Esophagus squamous epithelium (tissue), 5 donors: Measurements from ENCODE around the gene STRADB. TPM values are rescaled to one million over a fixed set of nuclear protein-coding genes. Genes with fewer than 3 reads are reported as not detected.

ENCODE experiments used
- DNase-seq: peaks from one replicate; lab custom pipeline; 2025; lab: John Stamatoyannopoulos, UW
- H3K27ac ChIP-seq, 4 donors: fragments of 200-600 bp; sonication (generic); one replicate each; pipeline ENCODE4 v1.5.1; 2016 to 2019; ENCODE audit warnings: mild to moderate bottlenecking in 1 of 4
- H3K27me3 ChIP-seq, 4 donors: fragments of 200-600 bp; sonication (generic); 1 replicate in 3 of 4; 2 replicates in 1 of 4; pipeline versions ENCODE4 v1.5.1 to v1.6.0; 2017 to 2021; ENCODE audit warnings: antibody characterized with exemption in 1 of 4
- H3K36me3 ChIP-seq, 3 donors: fragments of 200-600 bp; sonication (generic); one replicate each; pipeline ENCODE4 v1.5.1; 2016 to 2019
- H3K4me1 ChIP-seq, 3 donors: fragments of 200-600 bp; sonication (generic); one replicate each; pipeline ENCODE4 v1.5.1; 2017 to 2019
- H3K4me3 ChIP-seq, 4 donors: fragments of 200-600 bp; sonication (generic); 1 replicate in 3 of 4; 2 replicates in 1 of 4; pipeline ENCODE4 v1.5.1; 2016 to 2019; ENCODE audit warnings: mild to moderate bottlenecking in 2 of 4, moderate library complexity in 1 of 4
- H3K9me3 ChIP-seq, 3 donors: fragments of 200-600 bp; sonication (generic); one replicate each; pipeline ENCODE4 v1.5.1; 2016 to 2019
- CTCF ChIP-seq, 6 experiments: fragments of 450-650 bp in 4 of 6; fragments of 200-600 bp in 2 of 6; sonication (generic) in 2 of 6; IDR thresholded peaks; one replicate each; pipeline ENCODE4 v1.5.1; 2016 to 2019; ENCODE audit warnings: antibody characterized with exemption in 6 of 6, mild to moderate bottlenecking in 4 of 6, moderate library complexity in 4 of 6
- POLR2A ChIP-seq, 4 donors: fragments of 450-650 bp; IDR thresholded peaks; one replicate each; pipeline ENCODE4 v1.6.1; 2017; ENCODE audit warnings: antibody characterized with exemption in 4 of 4, mild to moderate bottlenecking in 4 of 4, moderate library complexity in 3 of 4
- WGBS, 2 donors: methylation state at CpG; one replicate each; pipeline ENCODE4 v1.1.5; 2018; 5-methylcytosine and 5-hydroxymethylcytosine counted together
- intact Hi-C: fragments of 100-400 bp; cut with DNase I; formaldehyde crosslinking; loops from one replicate; pipeline ENCODE4 v1.15.0; 2022
- total RNA-seq, 4 donors: library from RNA; depleted of rRNA; stranded (reverse); fragments of >200 nt; gene quantifications; one replicate each; pipeline ENCODE4 v1.1.0, GENCODE V29; 2016
- donor health status: DM: yes; HTN: yes; CAD: no.

STRADB gene
- total RNA-seq, 4 donors from 2014 or later: 4.8 to 18.2 (median 14.6) TPM

DNA sequence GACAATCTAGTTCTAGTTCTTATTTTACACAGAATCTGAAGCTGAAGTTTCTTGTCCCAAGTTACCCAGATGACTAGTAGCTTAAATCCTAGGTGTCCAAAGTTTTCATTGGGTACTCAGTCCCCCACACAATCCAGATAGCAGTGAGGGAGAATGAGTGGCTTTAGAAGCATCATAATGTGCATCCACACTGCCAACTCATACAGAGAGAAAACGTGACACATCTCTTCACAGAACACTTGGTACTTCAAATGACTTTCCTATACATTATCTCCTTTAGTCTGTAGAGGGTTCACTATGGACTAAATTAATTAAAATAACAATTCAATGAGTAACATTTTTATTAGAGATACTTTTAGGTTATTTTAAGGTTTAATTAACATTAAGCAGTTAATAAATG is 45.2 kb downstream of the STRADB start:
- H3K27me3 ChIP-seq: no peaks in the 10 kb centered on the region
- intact Hi-C loops: no loop called here
- H3K9me3 ChIP-seq: no peaks in the 10 kb centered on the region
- no peak overlapping the region for H3K27ac ChIP-seq
- 53 to 86% methylated on average over 1 of the region's 1 CpG for WGBS, 2 donors
- DNase-seq: no peak
- TF ChIP-seq CTCF (IDR thresholded peaks at IDR 0.05): no peak
- no peak for TF ChIP-seq POLR2A (IDR thresholded peaks at IDR 0.05)
- H3K36me3 ChIP-seq: no peaks in the 10 kb centered on the region
- no peaks in the 10 kb centered on the region for H3K4me1 ChIP-seq
- no peak overlapping the region for H3K4me3 ChIP-seq

DNA sequence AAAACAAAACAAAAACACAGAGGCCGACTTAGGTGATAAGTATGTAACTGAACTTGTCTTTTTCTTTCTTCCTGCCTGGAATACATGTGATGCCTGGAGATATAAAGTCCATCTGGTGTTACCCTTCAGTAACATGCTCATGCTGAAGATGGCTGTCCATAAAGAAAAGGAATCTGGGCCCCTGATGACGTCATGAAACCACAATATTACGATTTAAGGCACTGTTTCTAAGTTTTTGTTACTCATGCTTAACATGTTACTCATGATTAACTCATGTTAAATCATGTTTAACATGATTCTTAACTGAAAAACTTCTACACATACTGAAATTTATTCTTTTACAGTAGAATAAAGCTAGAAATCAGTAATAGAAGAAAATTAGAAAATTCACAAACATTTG is 49.0 kb downstream of the STRADB start:
- no peaks in the 10 kb centered on the region for H3K36me3 ChIP-seq
- H3K27me3 ChIP-seq: no peaks in the 10 kb centered on the region
- no peak for DNase-seq
- no peak for TF ChIP-seq CTCF (IDR thresholded peaks at IDR 0.05)
- TF ChIP-seq POLR2A (IDR thresholded peaks at IDR 0.05): no peak
- H3K9me3 ChIP-seq: peaks cover 0 to 23% (median 0%) of the 10 kb centered on the region in 3 donors
- no peaks in the 10 kb centered on the region for H3K4me1 ChIP-seq
- intact Hi-C loops: no loop called here
- no peak overlapping the region for H3K27ac ChIP-seq
- no peak overlapping the region for H3K4me3 ChIP-seq
- 51 to 57% methylated on average over 3 of the region's 3 CpGs for WGBS, 2 donors

DNA sequence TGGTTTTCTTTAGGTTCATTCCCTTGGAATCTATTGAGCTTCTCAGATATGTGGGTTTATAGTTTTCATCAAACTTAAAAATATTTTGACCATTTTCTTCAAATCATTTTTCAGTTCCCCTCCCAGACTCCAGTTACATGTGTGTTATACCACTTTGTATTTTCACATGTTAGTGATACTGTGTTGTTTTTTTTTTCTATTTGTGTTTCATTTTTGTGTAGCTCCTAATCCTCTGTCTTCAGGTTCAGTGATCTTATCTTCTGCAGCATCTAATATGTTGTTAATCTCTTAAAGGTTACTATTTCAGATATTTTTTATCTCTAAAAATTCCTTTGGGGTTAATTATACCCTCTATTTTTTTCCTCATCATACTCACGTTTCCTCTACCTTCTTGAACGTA is 51.2 kb downstream of the STRADB start:
- Histone ChIP-seq H3K27ac (no peak overlapping the region), H3K9me3 (peaks cover 0 to 23% (median 0%) of the 10 kb centered on the region in 3 donors), H3K4me3 (no peak overlapping the region), H3K4me1 (no peaks in the 10 kb centered on the region), H3K36me3 (no peaks in the 10 kb centered on the region), H3K27me3 (no peaks in the 10 kb centered on the region)
- TF ChIP-seq CTCF (IDR thresholded peaks at IDR 0.05): no peak
- no peak for TF ChIP-seq POLR2A (IDR thresholded peaks at IDR 0.05)
- intact Hi-C loops: no loop called here
- no peak for DNase-seq
- WGBS, 2 donors: 87 to 91% methylated on average over 2 of the region's 2 CpGs

DNA sequence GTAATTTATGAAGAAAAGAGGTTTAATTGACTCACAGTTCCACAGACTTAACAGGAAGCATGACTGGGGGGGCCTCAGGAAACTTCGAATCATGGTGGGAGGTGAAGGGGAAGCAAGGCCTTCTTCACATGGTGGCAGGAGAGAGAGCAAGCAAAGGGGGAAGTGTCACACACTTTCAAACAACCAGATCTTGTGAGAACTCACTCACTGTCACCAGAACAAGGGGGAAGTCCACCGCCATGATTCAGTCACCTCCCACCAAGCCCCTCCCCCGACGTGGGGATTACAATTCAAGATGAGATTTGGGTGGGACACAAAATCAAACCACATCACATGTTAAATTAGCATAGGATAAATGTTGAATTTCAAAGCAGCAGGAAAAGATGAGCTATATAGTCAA is 56.2 kb downstream of the STRADB start:
- Histone ChIP-seq H3K27ac (no peak overlapping the region), H3K4me1 (no peaks in the 10 kb centered on the region), H3K9me3 (peaks cover 0 to 16% (median 0%) of the 10 kb centered on the region in 3 donors), H3K4me3 (no peak overlapping the region), H3K36me3 (no peaks in the 10 kb centered on the region), H3K27me3 (no peaks in the 10 kb centered on the region)
- TF ChIP-seq POLR2A (IDR thresholded peaks at IDR 0.05) (no peak), CTCF (IDR thresholded peaks at IDR 0.05) (no peak)
- DNase-seq: no peak
- 73 to 82% methylated on average over 4 of the region's 4 CpGs for WGBS, 2 donors
- intact Hi-C loops: no loop called here

DNA sequence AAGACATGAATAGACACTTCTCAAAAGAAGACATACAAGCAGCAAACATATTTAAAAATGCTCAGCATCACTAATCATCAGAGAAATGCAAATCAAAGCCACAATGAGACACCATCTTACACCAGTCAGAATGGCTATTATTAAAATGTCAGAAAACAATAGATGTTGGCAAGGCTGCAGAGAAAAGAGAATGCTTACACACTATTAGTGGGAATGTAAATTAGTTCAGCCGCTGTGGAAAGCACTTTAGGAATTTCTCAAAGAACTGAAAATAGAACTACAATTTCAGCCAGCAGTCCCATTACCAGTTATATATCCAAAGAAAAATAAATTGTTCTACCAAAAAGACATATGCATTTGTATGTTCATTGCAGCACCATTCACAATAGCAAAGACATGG is 61.7 kb downstream of the STRADB start:
- intact Hi-C loops: no loop called here
- 66 to 76% methylated on average over 1 of the region's 1 CpG for WGBS, 2 donors
- no peak overlapping the region for H3K27ac ChIP-seq
- H3K9me3 ChIP-seq: no peaks in the 10 kb centered on the region
- no peak overlapping the region for H3K4me3 ChIP-seq
- DNase-seq: no peak
- no peaks in the 10 kb centered on the region for H3K4me1 ChIP-seq
- TF ChIP-seq POLR2A (IDR thresholded peaks at IDR 0.05) (no peak), CTCF (IDR thresholded peaks at IDR 0.05) (no peak)
- H3K36me3 ChIP-seq: no peaks in the 10 kb centered on the region
- no peaks in the 10 kb centered on the region for H3K27me3 ChIP-seq
